Measurements from ENCODE around the gene ABCA10.
"Not testable (repeated sequence)": the region's sequence is repeated elsewhere in the genome, so short reads cannot be mapped to it uniquely, and the experiment has no call there.

Gene ABCA10

DNA sequence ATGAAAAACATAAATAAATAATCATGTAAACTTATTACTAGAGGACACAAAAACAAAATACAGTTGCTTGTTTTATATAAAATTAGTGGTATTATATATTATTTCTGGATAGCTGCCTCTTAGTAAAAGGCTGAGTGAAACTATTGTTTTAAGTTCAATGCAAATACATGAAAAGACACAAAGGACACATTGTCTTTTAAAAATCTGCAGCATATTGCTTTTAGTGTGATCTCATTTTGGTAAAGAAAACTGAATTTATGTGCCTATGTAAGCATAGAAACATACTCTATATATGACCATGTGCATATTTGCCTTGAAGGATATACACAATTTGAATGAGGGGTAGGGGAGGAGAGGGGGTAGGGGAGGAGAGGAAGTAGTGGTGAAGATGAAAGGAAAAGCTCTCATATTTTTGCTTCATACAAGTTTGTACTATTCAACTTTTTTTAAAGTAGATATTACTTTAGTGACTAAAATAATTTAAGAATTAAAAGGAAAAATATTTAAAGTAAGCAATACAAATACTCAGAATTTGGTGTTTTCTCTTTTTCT is 5.8 kb downstream of the ABCA10 start:
- DNase-seq (ENCODE audit: insufficient read length): no peak
- TF ChIP-seq POLR2AphosphoS5 (IDR thresholded peaks at IDR 0.05; ENCODE audit: low read depth, low read length) (no peak), POLR2A (IDR thresholded peaks at IDR 0.05; ENCODE audit: low read depth, low read length) (no peak), TAF1 (IDR thresholded peaks at IDR 0.05; ENCODE audit: borderline replicate concordance, low read depth, low read length) (no peak)
- FAIRE-seq: no peak

DNA sequence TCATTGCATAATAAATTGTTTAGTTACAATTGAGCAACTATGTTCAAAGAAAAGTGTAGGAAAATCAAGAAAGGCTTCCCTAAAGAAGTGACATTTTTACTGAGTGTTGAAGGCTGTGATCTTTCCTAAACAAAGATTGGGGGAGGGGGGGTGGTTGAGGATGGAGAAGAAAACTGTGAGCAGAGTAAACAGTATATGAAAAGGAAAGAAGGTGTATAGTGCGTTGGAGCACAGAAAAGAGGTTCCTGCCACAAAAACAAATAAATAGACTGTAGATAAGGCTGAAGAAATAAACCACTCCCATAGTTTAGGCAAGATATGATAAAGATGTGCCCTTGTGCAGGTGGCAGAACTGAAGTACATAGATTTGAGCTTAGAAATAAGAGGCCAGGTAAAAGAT is 8.5 kb downstream of the ABCA10 start:
- no peak for TF ChIP-seq POLR2A (IDR thresholded peaks at IDR 0.05; ENCODE audit: low read depth, low read length)
- TF ChIP-seq POLR2AphosphoS5 (IDR thresholded peaks at IDR 0.05; ENCODE audit: low read depth, low read length): no peak
- TF ChIP-seq TAF1 (IDR thresholded peaks at IDR 0.05; ENCODE audit: borderline replicate concordance, low read depth, low read length): no peak
- no peak for FAIRE-seq
- DNase-seq (ENCODE audit: insufficient read length): no peak

DNA sequence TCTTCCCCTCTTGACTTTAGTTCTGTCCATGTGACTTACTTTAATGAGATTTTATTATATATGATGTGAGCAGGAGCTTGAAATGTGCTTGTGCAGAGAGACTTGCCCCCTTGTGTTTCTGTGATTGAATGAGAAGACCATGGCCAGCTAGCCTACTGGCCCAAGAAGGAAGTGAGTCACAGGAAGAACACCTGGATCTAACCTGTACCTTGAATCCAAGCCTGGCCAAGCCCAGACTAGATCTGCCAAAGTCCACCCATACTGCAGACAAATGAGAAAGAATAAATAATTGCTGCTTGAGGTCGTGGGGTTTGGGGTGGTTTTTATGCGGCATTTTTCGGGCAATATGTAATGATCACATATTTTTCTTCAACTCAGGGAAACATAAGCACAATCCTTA is 9.6 kb downstream of the ABCA10 start:
- DNase-seq (ENCODE audit: insufficient read length) (no peak), FAIRE-seq (no peak)
- TF ChIP-seq POLR2AphosphoS5 (IDR thresholded peaks at IDR 0.05; ENCODE audit: low read depth, low read length): no peak
- no peak for TF ChIP-seq TAF1 (IDR thresholded peaks at IDR 0.05; ENCODE audit: borderline replicate concordance, low read depth, low read length)
- TF ChIP-seq POLR2A (IDR thresholded peaks at IDR 0.05; ENCODE audit: low read depth, low read length): no peak

GRCh38 chr17:69213059-69213813 is 15.4 kb downstream of the ABCA10 start:
- DNase-seq (ENCODE audit: insufficient read length): no peak
- no peak for TF ChIP-seq POLR2AphosphoS5 (IDR thresholded peaks at IDR 0.05; ENCODE audit: low read depth, low read length)
- no peak for TF ChIP-seq TAF1 (IDR thresholded peaks at IDR 0.05; ENCODE audit: borderline replicate concordance, low read depth, low read length)
- no peak for TF ChIP-seq POLR2A (IDR thresholded peaks at IDR 0.05; ENCODE audit: low read depth, low read length)
- FAIRE-seq: no peak

DNA sequence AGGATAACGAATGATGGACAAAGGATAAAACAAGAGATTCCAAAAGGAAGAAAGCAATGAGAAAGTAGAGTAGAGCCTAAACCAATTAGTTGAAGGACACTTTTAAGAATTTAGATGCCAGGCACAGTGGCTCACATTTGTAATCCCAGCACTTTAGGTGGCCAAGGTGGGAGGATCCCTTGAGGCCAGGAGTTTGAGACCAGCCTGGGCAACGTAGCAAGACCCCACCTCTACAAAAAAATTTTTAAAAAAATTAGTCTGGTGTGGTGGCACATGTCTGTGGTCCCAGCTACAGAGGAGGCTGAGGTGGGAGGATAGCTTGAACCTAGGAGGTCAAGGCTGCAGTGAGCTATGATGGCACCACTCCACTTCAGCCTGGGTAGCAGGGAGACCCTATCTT is 20.0 kb downstream of the ABCA10 start:
- FAIRE-seq (no peak), DNase-seq (ENCODE audit: insufficient read length) (no peak)
- TF ChIP-seq POLR2A (IDR thresholded peaks at IDR 0.05; ENCODE audit: low read depth, low read length): no peak
- no peak for TF ChIP-seq TAF1 (IDR thresholded peaks at IDR 0.05; ENCODE audit: borderline replicate concordance, low read depth, low read length)
- TF ChIP-seq POLR2AphosphoS5 (IDR thresholded peaks at IDR 0.05; ENCODE audit: low read depth, low read length): no peak

DNA sequence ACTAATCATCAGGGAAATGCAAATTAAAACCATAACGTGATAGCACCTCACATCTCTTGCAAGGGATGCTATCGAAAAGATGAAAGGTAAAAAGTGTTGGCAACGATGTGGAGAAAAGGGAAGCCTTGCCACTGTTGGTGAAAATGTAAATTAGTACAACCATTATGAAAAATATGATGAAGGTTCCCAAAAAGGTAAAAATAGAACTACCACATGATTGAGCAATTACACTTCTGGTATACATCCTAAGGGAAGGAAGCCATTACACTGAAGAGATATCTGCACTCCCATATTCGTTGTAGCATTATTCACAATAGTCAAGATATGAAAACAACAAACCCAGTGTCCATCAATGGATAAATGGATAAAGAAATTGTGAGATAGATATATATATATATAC is 21.5 kb downstream of the ABCA10 start:
- TF ChIP-seq POLR2AphosphoS5 (IDR thresholded peaks at IDR 0.05; ENCODE audit: low read depth, low read length) (no peak), TAF1 (IDR thresholded peaks at IDR 0.05; ENCODE audit: borderline replicate concordance, low read depth, low read length) (no peak), POLR2A (IDR thresholded peaks at IDR 0.05; ENCODE audit: low read depth, low read length) (no peak)
- DNase-seq (ENCODE audit: insufficient read length) (no peak), FAIRE-seq (no peak)

- no peak for TF ChIP-seq TAF1 (IDR thresholded peaks at IDR 0.05; ENCODE audit: borderline replicate concordance, low read depth, low read length)
- DNase-seq (ENCODE audit: insufficient read length) (no peak), FAIRE-seq (no peak)
Measured at GRCh38 chr17:69198238-69198637, 30.4 kb downstream of the ABCA10 start.

DNA sequence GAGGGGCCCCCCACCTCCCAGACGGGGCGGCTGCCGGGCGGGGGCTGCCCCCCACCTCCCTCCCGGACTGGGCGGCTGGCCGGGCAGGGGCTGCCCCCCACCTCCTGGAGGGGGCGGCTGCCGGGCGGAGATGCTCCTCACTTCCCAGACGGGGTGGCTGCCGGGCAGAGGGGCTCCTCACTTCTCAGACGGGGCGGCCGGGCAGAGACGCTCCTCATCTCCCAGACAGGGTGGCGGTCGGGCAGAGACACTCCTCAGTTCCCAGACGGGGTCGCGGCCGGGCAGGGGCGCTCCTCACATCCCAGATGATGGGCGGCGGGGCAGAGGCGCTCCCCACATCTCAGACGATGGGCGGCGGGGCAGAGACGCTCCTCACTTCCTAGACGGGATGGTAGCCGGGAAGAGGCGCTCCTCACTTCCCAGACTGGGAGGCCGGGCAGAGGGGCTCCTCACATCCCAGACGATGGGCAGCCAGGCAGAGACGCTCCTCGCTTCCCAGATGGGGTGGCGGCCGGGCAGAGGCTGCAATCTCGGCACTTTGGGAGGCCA is 32.4 kb downstream of the ABCA10 start:
- FAIRE-seq; DNase-seq (ENCODE audit: insufficient read length): not testable (repeated sequence)

GRCh38 chr17:69192754-69193153 is 35.9 kb downstream of the ABCA10 start:
- no peak for TF ChIP-seq TAF1 (IDR thresholded peaks at IDR 0.05; ENCODE audit: borderline replicate concordance, low read depth, low read length)
- TF ChIP-seq POLR2AphosphoS5 (IDR thresholded peaks at IDR 0.05; ENCODE audit: low read depth, low read length): no peak
- TF ChIP-seq POLR2A (IDR thresholded peaks at IDR 0.05; ENCODE audit: low read depth, low read length): no peak
- no peak for DNase-seq (ENCODE audit: insufficient read length)
- no peak for FAIRE-seq

DNA sequence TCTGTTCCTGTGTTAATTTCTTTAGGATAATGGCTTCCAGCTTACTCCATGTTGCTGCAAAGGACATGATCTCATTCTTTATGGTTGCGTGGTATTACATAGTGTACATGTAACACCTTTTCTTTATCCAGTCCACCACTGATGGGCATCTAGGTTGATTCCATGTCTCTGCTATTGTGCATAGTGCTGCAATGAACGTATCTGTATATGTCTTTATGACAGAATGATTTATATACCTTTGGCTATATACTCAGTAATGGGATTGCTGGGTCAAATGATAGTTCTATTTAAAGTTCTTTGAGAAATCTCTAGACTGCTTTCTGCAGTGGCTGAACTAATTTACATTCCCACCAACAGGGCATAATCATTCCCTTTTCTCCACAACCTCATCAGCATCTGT is 39.8 kb downstream of the ABCA10 start:
- no peak for DNase-seq (ENCODE audit: insufficient read length)
- FAIRE-seq: no peak
- TF ChIP-seq TAF1 (IDR thresholded peaks at IDR 0.05; ENCODE audit: borderline replicate concordance, low read depth, low read length): no peak
- no peak for TF ChIP-seq POLR2A (IDR thresholded peaks at IDR 0.05; ENCODE audit: low read depth, low read length)
- TF ChIP-seq POLR2AphosphoS5 (IDR thresholded peaks at IDR 0.05; ENCODE audit: low read depth, low read length): no peak

DNA sequence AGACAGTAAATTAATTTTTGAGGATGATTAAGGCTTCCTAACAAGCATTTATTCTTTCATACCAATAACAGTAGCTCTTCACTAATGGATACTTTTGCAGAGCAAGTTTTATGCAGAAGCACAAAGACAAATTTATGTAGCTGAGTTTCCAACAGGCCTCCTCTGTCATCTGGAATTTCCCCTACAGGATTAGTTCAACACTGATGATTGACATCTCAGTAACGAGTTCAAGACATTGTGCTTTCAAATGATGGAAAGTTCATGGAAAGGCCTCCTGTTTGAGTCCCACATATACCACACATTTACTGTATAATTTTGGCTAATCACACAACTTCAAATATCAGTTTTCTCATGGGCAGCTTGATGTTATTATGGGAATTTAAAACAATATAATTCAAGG is 40.6 kb downstream of the ABCA10 start:
- DNase-seq (ENCODE audit: insufficient read length) (no peak), FAIRE-seq (no peak)
- TF ChIP-seq TAF1 (IDR thresholded peaks at IDR 0.05; ENCODE audit: borderline replicate concordance, low read depth, low read length): no peak
- no peak for TF ChIP-seq POLR2AphosphoS5 (IDR thresholded peaks at IDR 0.05; ENCODE audit: low read depth, low read length)
- no peak for TF ChIP-seq POLR2A (IDR thresholded peaks at IDR 0.05; ENCODE audit: low read depth, low read length)

- FAIRE-seq (no peak), DNase-seq (ENCODE audit: insufficient read length) (no peak)
- TF ChIP-seq POLR2AphosphoS5 (IDR thresholded peaks at IDR 0.05; ENCODE audit: low read depth, low read length) (no peak), POLR2A (IDR thresholded peaks at IDR 0.05; ENCODE audit: low read depth, low read length) (no peak), TAF1 (IDR thresholded peaks at IDR 0.05; ENCODE audit: borderline replicate concordance, low read depth, low read length) (no peak)
Measured at GRCh38 chr17:69187294-69187693, 41.3 kb downstream of the ABCA10 start.
